ENCODE results near the gene GNAZ. TPM values are rescaled to one million over a fixed set of nuclear protein-coding genes. Genes with fewer than 3 reads are reported as not detected.

Gene GNAZ
- total and polyA plus RNA-seq, 12 donors = 1.3 to 4.2 (median 2.3) TPM

GRCh38 chr22:23058063-23058462 is 12.3 kb upstream of the GNAZ start:
- TF ChIP-seq, protein P1, sequence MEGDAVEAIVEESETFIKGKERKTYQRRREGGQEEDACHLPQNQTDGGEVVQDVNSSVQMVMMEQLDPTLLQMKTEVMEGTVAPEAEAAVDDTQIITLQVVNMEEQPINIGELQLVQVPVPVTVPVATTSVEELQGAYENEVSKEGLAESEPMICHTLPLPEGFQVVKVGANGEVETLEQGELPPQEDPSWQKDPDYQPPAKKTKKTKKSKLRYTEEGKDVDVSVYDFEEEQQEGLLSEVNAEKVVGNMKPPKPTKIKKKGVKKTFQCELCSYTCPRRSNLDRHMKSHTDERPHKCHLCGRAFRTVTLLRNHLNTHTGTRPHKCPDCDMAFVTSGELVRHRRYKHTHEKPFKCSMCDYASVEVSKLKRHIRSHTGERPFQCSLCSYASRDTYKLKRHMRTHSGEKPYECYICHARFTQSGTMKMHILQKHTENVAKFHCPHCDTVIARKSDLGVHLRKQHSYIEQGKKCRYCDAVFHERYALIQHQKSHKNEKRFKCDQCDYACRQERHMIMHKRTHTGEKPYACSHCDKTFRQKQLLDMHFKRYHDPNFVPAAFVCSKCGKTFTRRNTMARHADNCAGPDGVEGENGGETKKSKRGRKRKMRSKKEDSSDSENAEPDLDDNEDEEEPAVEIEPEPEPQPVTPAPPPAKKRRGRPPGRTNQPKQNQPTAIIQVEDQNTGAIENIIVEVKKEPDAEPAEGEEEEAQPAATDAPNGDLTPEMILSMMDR (IDR thresholded peaks at IDR 0.05) = no peak
- Histone ChIP-seq H3K4me1 (no peaks in the 10 kb centered on the region), H3K36me3 (no peaks in the 10 kb centered on the region), H3K4me3 (no peak overlapping the region), H3K27me3 (peaks cover 0 to 4% (median 0%) of the 10 kb centered on the region in 7 donors), H3K27ac (no peak overlapping the region), H3K9me3 (peaks cover 0 to 24% (median 5%) of the 10 kb centered on the region in 11 donors)
- DNase-seq (no peak), ATAC-seq (no peak)
- intact Hi-C loops (cut with DNase I) = no loop called here
- 57 to 60% methylated on average over 2 of the region's 2 CpGs for WGBS, 2 donors

DNA sequence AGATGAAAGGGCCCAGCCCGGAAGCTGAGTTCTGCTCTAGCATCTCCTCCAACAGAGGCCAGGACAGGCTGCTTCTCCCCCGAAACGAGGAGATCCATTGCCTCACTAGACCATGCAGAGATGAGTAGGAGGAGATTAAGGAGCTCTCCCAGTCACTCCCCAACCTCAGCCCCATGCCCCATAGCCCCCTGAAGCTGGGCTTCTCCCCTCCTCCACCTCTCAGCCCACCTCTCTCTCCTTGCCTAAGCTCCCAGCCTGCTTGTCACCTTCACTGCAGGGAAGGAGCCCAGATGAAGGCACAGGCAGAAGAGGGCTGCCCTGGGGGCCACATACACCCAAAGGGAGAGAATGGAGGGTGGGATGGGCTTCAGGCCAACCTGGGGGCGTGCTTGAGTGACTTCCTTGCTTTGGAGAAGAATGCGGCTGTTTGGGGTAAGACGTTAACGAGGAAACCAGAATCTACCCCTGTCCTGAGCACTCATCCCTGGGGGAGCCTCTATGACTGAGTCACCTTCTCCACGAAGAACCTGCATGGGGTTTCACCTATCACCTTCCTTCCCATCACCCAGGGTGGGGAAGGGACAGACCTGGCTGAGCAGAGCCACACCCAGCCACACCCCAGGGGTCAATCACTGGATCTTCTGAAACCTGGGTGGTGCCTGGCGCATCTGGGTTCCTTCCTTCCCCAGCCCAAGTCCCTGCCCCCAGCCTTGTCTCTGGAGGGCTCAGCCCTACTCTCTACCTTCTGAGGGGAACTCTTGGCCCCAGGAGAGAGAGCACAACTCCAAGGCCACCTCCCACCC is 11.6 kb upstream of the GNAZ start:
- TF ChIP-seq, protein P1 (IDR thresholded peaks at IDR 0.05) = no peak
- WGBS, 2 donors = 54 to 68% methylated on average over 9 of the region's 9 CpGs
- Histone ChIP-seq H3K9me3 (peaks cover 0 to 24% (median 5%) of the 10 kb centered on the region in 11 donors), H3K4me1 (no peaks in the 10 kb centered on the region), H3K27me3 (no peaks in the 10 kb centered on the region), H3K27ac (no peak overlapping the region), H3K36me3 (no peaks in the 10 kb centered on the region), H3K4me3 (no peak overlapping the region)
- DNase-seq (no peak), ATAC-seq (peak in 1 of 8 donors; percentile 15)
- intact Hi-C loops (cut with DNase I) = no loop called here

DNA sequence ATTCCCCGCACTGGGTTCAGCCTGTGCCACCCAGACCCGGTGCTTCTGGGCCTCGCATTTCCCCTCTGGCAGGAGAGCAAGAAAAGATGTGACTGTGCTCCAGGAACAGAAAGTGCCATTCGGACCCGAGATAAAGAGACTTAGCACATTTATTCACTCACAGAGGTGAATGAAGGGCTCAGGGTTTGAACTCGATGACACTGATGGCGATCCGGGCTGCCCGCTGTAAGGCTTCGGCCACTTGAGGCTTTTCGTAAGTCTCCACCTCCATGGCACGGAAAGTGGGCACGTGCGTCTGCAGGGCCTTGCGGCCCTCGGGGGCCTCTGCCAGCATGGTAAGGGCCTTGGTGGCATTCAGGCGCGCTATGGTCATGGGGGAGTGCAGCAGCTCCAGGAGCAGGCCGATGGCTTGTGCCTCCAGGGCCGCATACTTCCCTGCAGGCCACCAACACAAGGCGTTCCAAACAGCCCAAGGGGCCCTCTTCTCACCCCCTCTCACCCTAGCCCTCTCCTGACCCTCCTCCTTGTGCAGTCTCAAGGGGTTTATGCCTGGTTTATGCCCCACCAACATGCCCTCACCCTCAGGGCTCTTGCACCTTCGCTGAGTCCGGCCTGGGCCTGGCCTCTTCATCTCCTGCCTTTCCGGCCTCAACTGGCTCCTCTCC is 10.9 kb upstream of the GNAZ start:
- no peak overlapping the region for H3K27ac ChIP-seq
- H3K9me3 ChIP-seq = peaks cover 0 to 24% (median 5%) of the 10 kb centered on the region in 11 donors
- TF ChIP-seq, protein P1 (IDR thresholded peaks at IDR 0.05) = no peak
- H3K4me1 ChIP-seq = no peaks in the 10 kb centered on the region
- intact Hi-C loops (cut with DNase I) = no loop called here
- ATAC-seq (no peak), DNase-seq (peak in 1 of 2 donors; percentile 3)
- no peaks in the 10 kb centered on the region for H3K36me3 ChIP-seq
- 91 to 94% methylated on average over 24 of the region's 24 CpGs for WGBS, 2 donors
- H3K4me3 ChIP-seq = no peak overlapping the region
- H3K27me3 ChIP-seq = no peaks in the 10 kb centered on the region

GRCh38 chr22:23060612-23061400 is 9.5 kb upstream of the GNAZ start:
- Histone ChIP-seq H3K4me3 (no peak overlapping the region), H3K27ac (no peak overlapping the region), H3K4me1 (no peaks in the 10 kb centered on the region), H3K36me3 (no peaks in the 10 kb centered on the region), H3K27me3 (no peaks in the 10 kb centered on the region), H3K9me3 (peaks cover 0 to 17% (median 5%) of the 10 kb centered on the region in 11 donors)
- WGBS, 2 donors = 88% methylated on average over 9 of the region's 9 CpGs
- intact Hi-C loops (cut with DNase I) = loop anchor here in 1 of 10 donors (10.0 kb wide), 1 partner anchor 56 kb away; no protein-coding TSS in a partner anchor
- ATAC-seq = no peak
- TF ChIP-seq, protein P1 (IDR thresholded peaks at IDR 0.05) = no peak
- DNase-seq = peak in 1 of 2 donors; percentile 3
